ENCODE data around the gene IGFBP4.

Gene IGFBP4

DNA sequence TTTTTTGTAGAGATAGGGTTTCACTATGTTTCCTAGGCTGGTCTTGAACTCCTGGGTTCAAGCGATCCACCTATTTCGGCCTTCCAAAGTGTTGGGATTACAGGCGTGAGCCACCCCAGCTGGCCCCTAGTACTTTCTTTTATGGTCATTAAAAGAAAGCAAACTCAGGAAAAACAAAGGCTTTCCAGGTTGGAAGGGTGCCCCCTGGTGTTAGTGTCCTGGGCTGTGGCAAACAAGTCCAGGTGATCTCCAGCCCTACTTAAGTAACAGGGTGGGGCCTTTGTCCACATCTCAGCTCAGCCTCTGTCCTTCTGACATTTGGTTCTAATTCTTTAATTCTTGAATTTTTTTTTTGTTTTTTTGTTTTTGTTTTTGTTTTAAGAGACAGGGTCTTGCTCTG, 6.9 kb downstream of the IGFBP4 start:
- TF ChIP-seq, protein P1, sequence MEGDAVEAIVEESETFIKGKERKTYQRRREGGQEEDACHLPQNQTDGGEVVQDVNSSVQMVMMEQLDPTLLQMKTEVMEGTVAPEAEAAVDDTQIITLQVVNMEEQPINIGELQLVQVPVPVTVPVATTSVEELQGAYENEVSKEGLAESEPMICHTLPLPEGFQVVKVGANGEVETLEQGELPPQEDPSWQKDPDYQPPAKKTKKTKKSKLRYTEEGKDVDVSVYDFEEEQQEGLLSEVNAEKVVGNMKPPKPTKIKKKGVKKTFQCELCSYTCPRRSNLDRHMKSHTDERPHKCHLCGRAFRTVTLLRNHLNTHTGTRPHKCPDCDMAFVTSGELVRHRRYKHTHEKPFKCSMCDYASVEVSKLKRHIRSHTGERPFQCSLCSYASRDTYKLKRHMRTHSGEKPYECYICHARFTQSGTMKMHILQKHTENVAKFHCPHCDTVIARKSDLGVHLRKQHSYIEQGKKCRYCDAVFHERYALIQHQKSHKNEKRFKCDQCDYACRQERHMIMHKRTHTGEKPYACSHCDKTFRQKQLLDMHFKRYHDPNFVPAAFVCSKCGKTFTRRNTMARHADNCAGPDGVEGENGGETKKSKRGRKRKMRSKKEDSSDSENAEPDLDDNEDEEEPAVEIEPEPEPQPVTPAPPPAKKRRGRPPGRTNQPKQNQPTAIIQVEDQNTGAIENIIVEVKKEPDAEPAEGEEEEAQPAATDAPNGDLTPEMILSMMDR (IDR thresholded peaks at IDR 0.05; ENCODE audit: extremely low read depth, missing control alignments): peak; percentile 31
- DNase-seq (ENCODE audit: low spot score): peak; percentile 73

DNA sequence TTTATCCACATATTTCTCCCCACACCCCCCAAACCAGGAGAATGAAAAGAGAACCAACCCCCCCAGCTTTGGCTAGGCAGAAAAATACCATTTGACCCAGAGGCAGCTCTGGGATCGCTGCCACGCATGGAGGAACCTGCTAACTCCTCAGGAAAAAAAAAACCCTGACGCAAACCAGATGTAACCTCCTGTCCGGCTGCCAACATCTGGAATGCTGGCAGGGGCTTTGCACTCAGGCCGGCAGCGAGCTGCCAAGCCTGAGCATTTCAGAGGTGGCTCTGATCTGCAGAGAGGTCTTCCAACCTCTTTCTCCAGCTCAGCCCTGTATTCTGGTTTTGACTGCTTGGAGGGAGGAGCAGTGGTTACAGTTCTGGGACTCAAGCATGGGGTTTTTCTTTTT, 8.2 kb downstream of the IGFBP4 start:
- TF ChIP-seq, protein P1 (IDR thresholded peaks at IDR 0.05; ENCODE audit: extremely low read depth, missing control alignments): no peak
- no peak for DNase-seq (ENCODE audit: low spot score)

DNA sequence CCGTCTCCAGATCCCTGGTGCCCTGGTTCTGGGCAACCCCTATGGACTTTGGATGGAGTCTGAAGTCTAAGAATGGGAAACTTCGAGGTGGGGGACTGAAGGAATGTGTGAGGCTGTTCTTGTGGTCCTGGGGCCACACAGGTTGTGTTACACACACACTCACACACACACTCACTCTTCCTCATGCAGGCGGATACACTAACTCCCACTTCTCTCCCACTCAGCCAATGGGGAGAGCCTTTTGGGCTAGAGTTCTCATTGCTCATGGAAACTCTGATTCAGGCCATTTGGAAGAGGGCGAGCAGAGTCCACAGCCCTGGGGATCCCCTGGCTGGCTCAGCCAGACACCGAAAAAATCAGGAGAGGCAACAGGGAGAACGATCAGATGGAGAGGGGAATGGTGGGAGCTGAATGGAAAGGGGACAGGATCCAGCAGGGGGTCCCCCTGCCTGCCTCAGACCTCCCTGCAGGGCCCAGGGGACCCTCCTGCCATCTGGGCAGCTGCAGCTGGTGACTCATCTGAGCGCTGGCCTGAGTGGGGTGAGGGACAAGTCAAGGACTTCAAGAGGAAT, 9.1 kb downstream of the IGFBP4 start:
- no peak for DNase-seq (ENCODE audit: low spot score)
- TF ChIP-seq, protein P1 (IDR thresholded peaks at IDR 0.05; ENCODE audit: extremely low read depth, missing control alignments): no peak

DNA sequence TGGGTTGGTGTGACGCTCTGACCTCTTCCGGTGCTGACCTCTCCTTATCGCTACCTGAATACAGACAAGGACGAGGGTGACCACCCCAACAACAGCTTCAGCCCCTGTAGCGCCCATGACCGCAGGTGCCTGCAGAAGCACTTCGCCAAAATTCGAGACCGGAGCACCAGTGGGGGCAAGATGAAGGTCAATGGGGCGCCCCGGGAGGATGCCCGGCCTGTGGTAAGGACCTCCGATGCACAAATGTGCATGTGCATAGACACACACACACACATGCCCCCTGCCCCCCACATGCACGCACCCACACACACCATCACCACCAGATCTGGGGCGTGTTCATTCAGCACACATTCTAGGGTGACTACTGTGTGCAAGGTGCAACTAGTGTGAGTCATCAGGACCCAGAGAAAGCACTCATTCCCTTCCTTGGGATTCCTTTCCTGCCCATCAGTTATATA, 9.7 kb downstream of the IGFBP4 start:
- no peak for DNase-seq (ENCODE audit: low spot score)
- TF ChIP-seq, protein P1 (IDR thresholded peaks at IDR 0.05; ENCODE audit: extremely low read depth, missing control alignments): no peak

DNA sequence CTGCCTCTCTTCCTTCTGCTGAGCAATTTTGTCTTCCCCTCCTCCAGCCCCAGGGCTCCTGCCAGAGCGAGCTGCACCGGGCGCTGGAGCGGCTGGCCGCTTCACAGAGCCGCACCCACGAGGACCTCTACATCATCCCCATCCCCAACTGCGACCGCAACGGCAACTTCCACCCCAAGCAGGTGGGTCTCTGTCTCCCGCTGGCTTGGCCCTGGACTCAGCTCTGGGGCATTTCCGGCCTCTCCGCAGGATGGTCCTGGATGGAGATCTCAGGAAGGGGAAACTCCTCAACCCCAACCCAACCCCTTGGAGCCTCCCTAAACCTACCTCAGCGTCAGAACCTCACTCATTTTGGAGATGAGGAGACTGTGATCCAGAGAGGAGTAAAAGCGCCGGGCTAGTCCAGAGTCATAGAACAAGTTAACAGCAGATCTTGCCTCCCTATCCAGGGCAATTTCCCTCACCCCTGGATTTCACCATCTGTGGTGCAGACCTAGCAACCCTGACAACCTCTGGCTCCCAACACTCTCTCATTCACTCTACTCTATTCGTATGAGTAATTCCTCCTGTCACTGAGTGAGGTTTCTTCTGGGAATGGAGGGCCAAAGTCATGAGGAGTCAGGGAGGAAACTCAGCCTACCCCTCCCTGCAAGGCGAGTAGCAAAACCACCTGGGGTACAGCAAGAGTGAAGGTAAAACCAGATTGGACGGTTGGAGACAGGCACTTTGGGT, 10.8 kb downstream of the IGFBP4 start:
- TF ChIP-seq, protein P1 (IDR thresholded peaks at IDR 0.05; ENCODE audit: extremely low read depth, missing control alignments): no peak
- no peak for DNase-seq (ENCODE audit: low spot score)

DNA sequence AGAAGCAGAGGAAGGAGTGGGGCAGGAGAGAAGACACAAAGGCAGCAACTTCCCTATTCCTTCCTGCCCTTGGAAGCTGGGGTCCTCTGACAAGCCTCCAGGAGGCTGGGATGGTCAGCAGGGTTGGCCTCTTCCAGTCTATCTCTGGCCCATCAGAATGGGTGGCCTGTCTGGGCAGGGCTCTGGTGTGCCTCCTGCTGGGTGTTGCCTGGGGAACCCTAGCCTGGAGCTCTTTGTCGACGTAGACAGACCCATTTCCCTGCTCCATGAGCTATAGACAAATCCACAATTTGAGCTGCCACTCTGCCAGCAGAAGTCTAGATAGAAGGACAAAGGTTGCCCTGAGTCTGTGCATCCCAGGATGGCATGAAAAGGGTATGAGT, 11.4 kb downstream of the IGFBP4 start:
- DNase-seq (ENCODE audit: low spot score): no peak
- TF ChIP-seq, protein P1 (IDR thresholded peaks at IDR 0.05; ENCODE audit: extremely low read depth, missing control alignments): no peak

DNA sequence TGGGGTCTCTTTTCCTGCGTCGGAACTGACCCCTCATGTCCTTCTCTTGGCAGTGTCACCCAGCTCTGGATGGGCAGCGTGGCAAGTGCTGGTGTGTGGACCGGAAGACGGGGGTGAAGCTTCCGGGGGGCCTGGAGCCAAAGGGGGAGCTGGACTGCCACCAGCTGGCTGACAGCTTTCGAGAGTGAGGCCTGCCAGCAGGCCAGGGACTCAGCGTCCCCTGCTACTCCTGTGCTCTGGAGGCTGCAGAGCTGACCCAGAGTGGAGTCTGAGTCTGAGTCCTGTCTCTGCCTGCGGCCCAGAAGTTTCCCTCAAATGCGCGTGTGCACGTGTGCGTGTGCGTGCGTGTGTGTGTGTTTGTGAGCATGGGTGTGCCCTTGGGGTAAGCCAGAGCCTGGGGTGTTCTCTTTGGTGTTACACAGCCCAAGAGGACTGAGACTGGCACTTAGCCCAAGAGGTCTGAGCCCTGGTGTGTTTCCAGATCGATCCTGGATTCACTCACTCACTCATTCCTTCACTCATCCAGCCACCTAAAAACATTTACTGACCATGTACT, 13.2 kb downstream of the IGFBP4 start:
- TF ChIP-seq, protein P1 (IDR thresholded peaks at IDR 0.05; ENCODE audit: extremely low read depth, missing control alignments): no peak
- DNase-seq (ENCODE audit: low spot score): no peak
